ENCODE data around the gene BBX. TPM values are rescaled to one million over a fixed set of nuclear protein-coding genes. Genes with fewer than 3 reads are reported as not detected.

BBX gene
- total and polyA plus RNA-seq, 12 donors, result 4.6 to 49.8 (median 38.0) TPM

DNA sequence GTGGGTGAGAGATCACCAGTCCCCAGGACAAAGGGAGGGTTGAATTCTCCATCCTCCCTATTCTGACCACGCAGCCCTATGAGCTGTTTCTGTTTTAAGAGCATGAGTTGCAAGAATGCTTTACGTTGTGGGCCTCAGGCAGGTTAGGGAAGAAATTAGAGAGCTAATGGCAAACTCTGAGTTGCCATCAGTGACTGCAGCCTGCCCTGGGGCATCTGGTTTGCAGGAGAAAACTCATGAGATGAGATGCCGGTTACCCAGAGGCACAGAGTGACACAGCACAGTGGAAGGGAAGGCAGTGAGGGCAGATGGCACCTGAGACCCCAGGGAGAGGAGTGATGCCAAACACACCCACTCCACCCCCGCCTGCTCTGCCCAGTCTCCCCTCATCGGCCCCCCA is 302.8 kb downstream of the BBX start:
- 89 to 91% methylated on average over 5 of the region's 5 CpGs for WGBS, 2 donors
- Histone ChIP-seq H3K4me3 (no peak overlapping the region), H3K4me1 (peaks cover 0 to 5% (median 0%) of the 10 kb centered on the region in 9 donors), H3K36me3 (no peaks in the 10 kb centered on the region), H3K9me3 (no peaks in the 10 kb centered on the region), H3K27me3 (peaks cover 0 to 10% (median 0%) of the 10 kb centered on the region in 7 donors), H3K27ac (no peak overlapping the region)
- DNase-seq, result no peak
- intact Hi-C loops (cut with DNase I), result no loop called here
- no peak for TF ChIP-seq CTCF (IDR thresholded peaks at IDR 0.05)
- ATAC-seq, result peak in 1 of 8 donors; percentile 15

- ATAC-seq (no peak), DNase-seq (peak in 1 of 2 donors; percentile 30)
- no peak overlapping the region for H3K4me3 ChIP-seq
- no peak overlapping the region for H3K27ac ChIP-seq
- peaks cover 0 to 6% (median 0%) of the 10 kb centered on the region in 7 donors for H3K27me3 ChIP-seq
- peaks cover 0 to 5% (median 0%) of the 10 kb centered on the region in 9 donors for H3K4me1 ChIP-seq
- WGBS, 2 donors, result 80 to 82% methylated on average over 9 of the region's 9 CpGs
- no peaks in the 10 kb centered on the region for H3K36me3 ChIP-seq
- intact Hi-C loops (cut with DNase I), result no loop called here
- no peaks in the 10 kb centered on the region for H3K9me3 ChIP-seq
- no peak for TF ChIP-seq CTCF (IDR thresholded peaks at IDR 0.05)
Observed at GRCh38 chr3:107826727-107827126, 304.0 kb downstream of the BBX start.

DNA sequence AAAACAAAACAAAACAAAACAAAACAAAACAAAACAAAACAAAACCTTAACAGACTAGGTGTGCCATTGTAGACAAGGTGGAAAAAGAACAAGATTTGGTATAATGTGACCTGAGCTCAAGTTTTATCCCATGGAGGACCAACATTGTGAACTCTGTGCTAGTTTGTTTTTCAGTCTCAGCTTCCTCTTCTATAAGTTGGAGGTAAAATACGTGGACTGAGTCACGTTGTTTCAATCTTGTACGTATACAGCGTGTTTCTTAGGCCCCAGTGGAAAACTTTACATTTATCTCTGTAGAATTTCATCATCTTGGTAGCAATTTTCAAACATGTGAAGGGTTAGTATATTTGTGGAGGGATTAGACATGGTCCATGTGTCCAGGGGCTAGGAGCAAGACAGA is 306.4 kb downstream of the BBX start:
- Histone ChIP-seq H3K9me3 (no peaks in the 10 kb centered on the region), H3K36me3 (no peaks in the 10 kb centered on the region), H3K27ac (no peak overlapping the region), H3K4me3 (no peak overlapping the region), H3K4me1 (peaks cover 0 to 5% (median 0%) of the 10 kb centered on the region in 9 donors), H3K27me3 (no peaks in the 10 kb centered on the region)
- WGBS, 2 donors, result 92 to 95% methylated on average over 4 of the region's 4 CpGs
- TF ChIP-seq CTCF (IDR thresholded peaks at IDR 0.05), result no peak
- no peak for DNase-seq
- ATAC-seq, result no peak
- intact Hi-C loops (cut with DNase I), result no loop called here

GRCh38 chr3:107831590-107831989 is 308.8 kb downstream of the BBX start:
- intact Hi-C loops (cut with DNase I), result no loop called here
- Histone ChIP-seq H3K27me3 (no peaks in the 10 kb centered on the region), H3K4me3 (no peak overlapping the region), H3K4me1 (no peaks in the 10 kb centered on the region), H3K36me3 (no peaks in the 10 kb centered on the region), H3K27ac (no peak overlapping the region), H3K9me3 (no peaks in the 10 kb centered on the region)
- TF ChIP-seq CTCF (IDR thresholded peaks at IDR 0.05), result no peak
- 78 to 82% methylated on average over 3 of the region's 3 CpGs for WGBS, 2 donors
- ATAC-seq (no peak), DNase-seq (no peak)
